Natural killer cell treated with Interleukin-12 subunit alpha and Interleukin-12 subunit beta and Interleukin-15 and Interleukin-18, amount 100 ng/mL, for 72 hours (primary cell): ENCODE measurements around the gene PCSK6. TPM values are rescaled to one million over a fixed set of nuclear protein-coding genes. Genes with fewer than 3 reads are reported as not detected.

Experiments used
- ATAC-seq, 2 donors: fragments of 150-1000 bp; cut with Tn5 transposase in 1 of 2; sonication (Bioruptor Pico), chemical (Tn5 transposase) in 1 of 2; 2 replicates each; pipeline ENCODE4 v1.10.0; 2021
- DNase-seq: peaks from one replicate; pipeline ENCODE4 v3.0.0; 2022; ENCODE audit warnings: low spot score
- H3K27ac Mint-ChIP-seq, 2 donors: 1 replicate in 1 of 2; 2 replicates in 1 of 2; pipeline ENCODE4 v1.8.0; 2022; ENCODE audit warnings: mixed read lengths in 2 of 2, mild to moderate bottlenecking in 1 of 2, moderate library complexity in 1 of 2
- H3K27me3 Mint-ChIP-seq, 2 donors: 1 replicate in 1 of 2; 2 replicates in 1 of 2; pipeline ENCODE4 v1.8.0; 2022; ENCODE audit warnings: mixed read lengths in 2 of 2
- H3K36me3 Mint-ChIP-seq: one replicate; pipeline ENCODE4 v1.8.0; 2022; ENCODE audit warnings: mixed read lengths
- H3K4me1 Mint-ChIP-seq, 2 donors: 1 replicate in 1 of 2; 2 replicates in 1 of 2; pipeline ENCODE4 v1.8.0; 2022; ENCODE audit warnings: low read depth in 2 of 2, mixed read lengths in 2 of 2, mild to moderate bottlenecking in 1 of 2
- H3K4me3 Mint-ChIP-seq: one replicate; pipeline ENCODE4 v1.8.0; 2022; ENCODE audit warnings: mixed read lengths
- H3K9me3 Mint-ChIP-seq: 2 replicates; pipeline ENCODE4 v1.8.0; 2022; ENCODE audit warnings: mixed read lengths
- total RNA-seq, 2 donors: library from RNA; stranded (reverse); gene quantifications; one replicate each; pipeline ENCODE4 v1.2.3, GENCODE V29; 2022

Gene PCSK6
- total RNA-seq, 2 donors from 2014 or later: 0.95 TPM; not detected in 1

GRCh38 chr15:101441696-101442095 is 47.8 kb downstream of the PCSK6 start:
- no peaks in the 10 kb centered on the region for H3K9me3 Mint-ChIP-seq
- ATAC-seq (no peak), DNase-seq (no peak)
- no peaks in the 10 kb centered on the region for H3K36me3 Mint-ChIP-seq
- H3K4me1 Mint-ChIP-seq: peaks cover 0 to 3% of the 10 kb centered on the region in 2 donors
- H3K27ac Mint-ChIP-seq: no peak overlapping the region
- H3K4me3 Mint-ChIP-seq: no peak overlapping the region
- H3K27me3 Mint-ChIP-seq: peaks cover 16 to 19% of the 10 kb centered on the region in 2 donors

- H3K4me3 Mint-ChIP-seq: no peak overlapping the region
- H3K27me3 Mint-ChIP-seq: peaks cover 16 to 19% of the 10 kb centered on the region in 2 donors
- H3K36me3 Mint-ChIP-seq: no peaks in the 10 kb centered on the region
- ATAC-seq: no peak
- no peaks in the 10 kb centered on the region for H3K9me3 Mint-ChIP-seq
- H3K4me1 Mint-ChIP-seq: no peaks in the 10 kb centered on the region
- DNase-seq: no peak
- no peak overlapping the region for H3K27ac Mint-ChIP-seq
Observed at GRCh38 chr15:101440846-101441590, 48.5 kb downstream of the PCSK6 start.

- no peak overlapping the region for H3K27ac Mint-ChIP-seq
- no peaks in the 10 kb centered on the region for H3K4me1 Mint-ChIP-seq
- no peaks in the 10 kb centered on the region for H3K9me3 Mint-ChIP-seq
- no peak overlapping the region for H3K4me3 Mint-ChIP-seq
- ATAC-seq: no peak
- no peaks in the 10 kb centered on the region for H3K36me3 Mint-ChIP-seq
- H3K27me3 Mint-ChIP-seq: peaks cover 16 to 19% of the 10 kb centered on the region in 2 donors
- no peak for DNase-seq
Observed at GRCh38 chr15:101439920-101440319, 49.6 kb downstream of the PCSK6 start.

- no peak for ATAC-seq
- Mint-ChIP-seq H3K27ac (no peak overlapping the region), H3K27me3 (peaks cover 16 to 19% of the 10 kb centered on the region in 2 donors), H3K4me3 (no peak overlapping the region), H3K9me3 (no peaks in the 10 kb centered on the region), H3K4me1 (no peaks in the 10 kb centered on the region), H3K36me3 (no peaks in the 10 kb centered on the region)
- no peak for DNase-seq
Observed at GRCh38 chr15:101439285-101439919, 50.1 kb downstream of the PCSK6 start.

GRCh38 chr15:101438482-101439284 is 50.8 kb downstream of the PCSK6 start:
- Mint-ChIP-seq H3K27ac (no peak overlapping the region), H3K4me1 (no peaks in the 10 kb centered on the region), H3K36me3 (no peaks in the 10 kb centered on the region), H3K27me3 (peaks cover 15 to 19% of the 10 kb centered on the region in 2 donors), H3K9me3 (no peaks in the 10 kb centered on the region), H3K4me3 (no peak overlapping the region)
- ATAC-seq: no peak
- no peak for DNase-seq

GRCh38 chr15:101437618-101438481 is 51.7 kb downstream of the PCSK6 start:
- Mint-ChIP-seq H3K27me3 (peaks cover 15 to 18% of the 10 kb centered on the region in 2 donors), H3K4me3 (no peak overlapping the region), H3K4me1 (no peaks in the 10 kb centered on the region), H3K36me3 (no peaks in the 10 kb centered on the region), H3K27ac (no peak overlapping the region), H3K9me3 (no peaks in the 10 kb centered on the region)
- ATAC-seq: no peak
- no peak for DNase-seq

- Mint-ChIP-seq H3K27me3 (peaks cover 12 to 14% of the 10 kb centered on the region in 2 donors), H3K9me3 (no peaks in the 10 kb centered on the region), H3K4me1 (no peaks in the 10 kb centered on the region), H3K36me3 (no peaks in the 10 kb centered on the region), H3K4me3 (no peak overlapping the region), H3K27ac (no peak overlapping the region)
- DNase-seq: no peak
- no peak for ATAC-seq
Observed at GRCh38 chr15:101437209-101437608, 52.3 kb downstream of the PCSK6 start.

- no peak for ATAC-seq
Observed at GRCh38 chr15:101436526-101436925, 53.0 kb downstream of the PCSK6 start.

GRCh38 chr15:101435761-101436160 is 53.7 kb downstream of the PCSK6 start:
- peaks cover 8 to 11% of the 10 kb centered on the region in 2 donors for H3K27me3 Mint-ChIP-seq
- no peaks in the 10 kb centered on the region for H3K9me3 Mint-ChIP-seq
- no peak for ATAC-seq

More at GRCh38 chr15:101436526-101436925, 53.0 kb downstream of the PCSK6 start:
- H3K4me1 Mint-ChIP-seq: no peaks in the 10 kb centered on the region
- H3K9me3 Mint-ChIP-seq: no peaks in the 10 kb centered on the region
- H3K27ac Mint-ChIP-seq: no peak overlapping the region
- no peak for DNase-seq
- H3K36me3 Mint-ChIP-seq: no peaks in the 10 kb centered on the region
- peaks cover 8 to 11% of the 10 kb centered on the region in 2 donors for H3K27me3 Mint-ChIP-seq
- no peak overlapping the region for H3K4me3 Mint-ChIP-seq

GRCh38 chr15:101434032-101434920 is 55.2 kb downstream of the PCSK6 start:
- H3K27ac Mint-ChIP-seq: no peak overlapping the region
- H3K27me3 Mint-ChIP-seq: peaks cover 8% of the 10 kb centered on the region in 2 donors
- H3K4me1 Mint-ChIP-seq: no peaks in the 10 kb centered on the region
- ATAC-seq: no peak
- H3K36me3 Mint-ChIP-seq: no peaks in the 10 kb centered on the region
- DNase-seq: no peak
- H3K4me3 Mint-ChIP-seq: no peak overlapping the region
- H3K9me3 Mint-ChIP-seq: no peaks in the 10 kb centered on the region

More at GRCh38 chr15:101435761-101436160, 53.7 kb downstream of the PCSK6 start:
- H3K4me3 Mint-ChIP-seq: no peak overlapping the region
- H3K4me1 Mint-ChIP-seq: no peaks in the 10 kb centered on the region
- DNase-seq: no peak
- H3K36me3 Mint-ChIP-seq: no peaks in the 10 kb centered on the region
- H3K27ac Mint-ChIP-seq: no peak overlapping the region

- no peaks in the 10 kb centered on the region for H3K36me3 Mint-ChIP-seq
- H3K27me3 Mint-ChIP-seq: peaks cover 1 to 2% of the 10 kb centered on the region in 2 donors
- H3K4me3 Mint-ChIP-seq: no peak overlapping the region
- no peaks in the 10 kb centered on the region for H3K9me3 Mint-ChIP-seq
- DNase-seq: no peak
- no peak overlapping the region for H3K27ac Mint-ChIP-seq
- H3K4me1 Mint-ChIP-seq: no peaks in the 10 kb centered on the region
- ATAC-seq: peak in 1 of 2 donors; percentile 37
Observed at GRCh38 chr15:101433396-101433795, 56.1 kb downstream of the PCSK6 start.

- no peak overlapping the region for H3K27ac Mint-ChIP-seq
- no peaks in the 10 kb centered on the region for H3K9me3 Mint-ChIP-seq
- H3K4me1 Mint-ChIP-seq: no peaks in the 10 kb centered on the region
- peaks cover 0 to 2% of the 10 kb centered on the region in 2 donors for H3K27me3 Mint-ChIP-seq
- H3K4me3 Mint-ChIP-seq: no peak overlapping the region
- no peak for DNase-seq
- ATAC-seq: no peak
- H3K36me3 Mint-ChIP-seq: no peaks in the 10 kb centered on the region
Observed at GRCh38 chr15:101432982-101433381, 56.5 kb downstream of the PCSK6 start.
